ENCODE measurements around the gene MRTFB. TPM values are rescaled to one million over a fixed set of nuclear protein-coding genes. Genes with fewer than 3 reads are reported as not detected.

Gene MRTFB
- total and polyA plus RNA-seq, 2 of the 13 experiments (the other 11 are each of a cell fraction or from before 2014, with no cell fraction given) = 11.4 to 14.0 TPM

DNA sequence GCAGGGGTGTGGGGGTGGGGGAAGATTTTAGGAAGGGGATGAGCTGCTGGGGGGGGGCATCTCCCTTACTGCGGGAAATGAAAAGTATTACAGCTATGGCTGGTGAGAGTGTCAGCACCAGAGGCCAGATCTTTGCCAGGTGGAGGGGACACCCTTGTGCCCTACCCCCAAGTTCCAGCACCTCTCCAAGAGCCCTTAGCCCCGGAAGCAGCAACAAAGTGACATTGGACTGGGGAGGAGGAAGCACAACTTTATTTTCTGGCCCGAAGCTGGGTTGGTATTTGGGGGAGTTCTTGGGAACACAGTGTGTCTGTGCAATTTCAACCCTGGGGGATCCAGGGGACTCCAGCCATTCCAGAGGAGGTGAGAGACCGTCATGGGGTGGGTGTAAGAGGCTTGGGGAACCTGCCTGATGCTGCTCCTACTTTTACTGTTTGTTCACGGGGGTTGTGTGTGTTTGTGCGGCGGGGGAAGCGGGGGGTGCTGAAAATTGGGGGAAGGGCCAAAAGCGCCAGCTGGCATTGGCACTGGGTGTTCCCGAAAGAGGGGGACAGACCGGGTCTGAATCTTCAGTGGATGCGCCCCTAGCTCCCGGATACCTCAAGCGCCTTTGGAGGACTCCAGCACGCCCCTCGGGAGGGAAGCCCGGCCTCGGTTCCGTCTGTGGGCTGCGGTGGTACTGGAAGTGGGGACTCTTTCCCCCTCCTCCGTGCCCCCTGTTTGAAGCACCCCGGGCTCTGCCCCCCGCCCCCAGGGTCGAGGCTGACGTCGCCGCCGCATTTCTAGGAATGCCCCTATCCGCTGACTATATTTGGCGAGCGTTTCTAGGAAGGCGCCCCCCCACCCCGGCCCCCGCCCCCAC is 230.3 kb downstream of the MRTFB start:
- ChIA-PET CTCF (ENCODE audit: low intra/inter-chr PET ratio, low total read pairs) (interaction anchor here (2.9 kb wide), 1 partner anchor 228 kb away, joined by 31 read pairs; no protein-coding TSS in a partner anchor), POLR2A (interaction anchor here (0.7 to 1.5 kb wide), 3 partner anchors 11 to 225 kb away, joined by 3 to 7 read pairs (median 3); no protein-coding TSS in a partner anchor)
- peaks cover 37% of the 10 kb centered on the region for H3K79me2 ChIP-seq (ENCODE audit: insufficient read depth, low read length)
- H3K9ac ChIP-seq (ENCODE audit: insufficient read depth, low read depth, low read length) = peak overlapping the region; percentile 56; the same call in 1 of the 2 replicates
- ATAC-seq = peak; percentile 43
- peak; percentile 49 for DNase-seq (ENCODE audit: low spot score)
- H3K4me3 ChIP-seq (replicated peaks in 1 of 3; ENCODE audit: insufficient read depth in 1 of 3, low read depth in 2 of 3, low read length in 3 of 3) = peak overlapping the region; percentile 70 to 90 (median 77)
- H3K27ac ChIP-seq (ENCODE audit: extremely low read length, insufficient read depth, low read length) = peak overlapping the region; percentile 36
- WGBS (ENCODE audit: low lambda C conversion rate) = 1% methylated on average over 33 of the region's 34 CpGs
- peak overlapping the region; percentile 100 for H3K4me2 ChIP-seq (ENCODE audit: low read depth, low read length)
- intact Hi-C loops (cut with micrococcal nuclease; ENCODE audit: unreplicated experiment) = loop anchor here (1.0 to 5.0 kb wide), 5 partner anchors 17 to 228 kb away; no protein-coding TSS in a partner anchor
- H3K27me3 ChIP-seq (ENCODE audit: control insufficient read depth in 1 of 2, insufficient read depth in 2 of 2, low read length in 2 of 2) = peaks cover 0 to 4% of the 10 kb centered on the region in 2 experiments; a peak in 3 of 5 replicates
- no peaks in the 10 kb centered on the region for H3K36me3 ChIP-seq (replicated peaks in 1 of 2; ENCODE audit: control insufficient read depth in 1 of 2, insufficient read depth in 2 of 2, low read length in 2 of 2)
- no peak overlapping the region for H2AFZ ChIP-seq (ENCODE audit: low read length)
- in situ Hi-C loops (cut with HindIII; ENCODE audit: extremely low pct_ligation_motif_present, low pct_unique_long_range_greater_than_20kb) = loop anchor here (5.0 kb wide), 1 partner anchor 226 kb away; no protein-coding TSS in a partner anchor
- H3K9me3 ChIP-seq (ENCODE audit: low read length) = no peaks in the 10 kb centered on the region
- H4K20me1 ChIP-seq (ENCODE audit: insufficient read depth, low read length) = peaks cover 15% of the 10 kb centered on the region; the same call in 1 of the 2 replicates
- FAIRE-seq = no peak
- no TSS peak for BruUV-seq (replicated peaks)
- peaks cover 54% of the 10 kb centered on the region for H3K4me1 ChIP-seq (ENCODE audit: insufficient read depth, low read length)
- TF ChIP-seq POGZ (CRISPR knock-in tag; IDR thresholded peaks at IDR 0.05) (peak; percentile 13; the same call in 1 of the 2 replicates), GLI4 (CRISPR knock-in tag; IDR thresholded peaks at IDR 0.05; ENCODE audit: borderline replicate concordance) (peak; percentile 26; the same call in 1 of the 2 replicates), ZNF337 (CRISPR knock-in tag; IDR thresholded peaks at IDR 0.05; ENCODE audit: borderline replicate concordance, low read depth) (0 out of 2 replicates have a peak, but pooled peaks have one; percentile 54), ARID2 (CRISPR knock-in tag; IDR thresholded peaks at IDR 0.05; ENCODE audit: borderline replicate concordance) (peak; percentile 63; the same call in 1 of the 2 replicates), HDAC1 (CRISPR knock-in tag; IDR thresholded peaks at IDR 0.05) (peak; percentile 48; the same call in 1 of the 2 replicates), SIN3B (IDR thresholded peaks at IDR 0.05; ENCODE audit: low read length) (no peak), ZNF292 (CRISPR knock-in tag; IDR thresholded peaks at IDR 0.05; ENCODE audit: borderline replicate concordance, low read depth) (0 out of 2 replicates have a peak, but pooled peaks have one; percentile 5), SALL1 (CRISPR knock-in tag; IDR thresholded peaks at IDR 0.05) (0 out of 2 replicates have a peak, but pooled peaks have one; percentile 26), ZNF281 (CRISPR knock-in tag; IDR thresholded peaks at IDR 0.05; ENCODE audit: borderline replicate concordance) (peak; percentile 43; the same call in 1 of the 2 replicates)
- TF ChIP-seq, protein P1, sequence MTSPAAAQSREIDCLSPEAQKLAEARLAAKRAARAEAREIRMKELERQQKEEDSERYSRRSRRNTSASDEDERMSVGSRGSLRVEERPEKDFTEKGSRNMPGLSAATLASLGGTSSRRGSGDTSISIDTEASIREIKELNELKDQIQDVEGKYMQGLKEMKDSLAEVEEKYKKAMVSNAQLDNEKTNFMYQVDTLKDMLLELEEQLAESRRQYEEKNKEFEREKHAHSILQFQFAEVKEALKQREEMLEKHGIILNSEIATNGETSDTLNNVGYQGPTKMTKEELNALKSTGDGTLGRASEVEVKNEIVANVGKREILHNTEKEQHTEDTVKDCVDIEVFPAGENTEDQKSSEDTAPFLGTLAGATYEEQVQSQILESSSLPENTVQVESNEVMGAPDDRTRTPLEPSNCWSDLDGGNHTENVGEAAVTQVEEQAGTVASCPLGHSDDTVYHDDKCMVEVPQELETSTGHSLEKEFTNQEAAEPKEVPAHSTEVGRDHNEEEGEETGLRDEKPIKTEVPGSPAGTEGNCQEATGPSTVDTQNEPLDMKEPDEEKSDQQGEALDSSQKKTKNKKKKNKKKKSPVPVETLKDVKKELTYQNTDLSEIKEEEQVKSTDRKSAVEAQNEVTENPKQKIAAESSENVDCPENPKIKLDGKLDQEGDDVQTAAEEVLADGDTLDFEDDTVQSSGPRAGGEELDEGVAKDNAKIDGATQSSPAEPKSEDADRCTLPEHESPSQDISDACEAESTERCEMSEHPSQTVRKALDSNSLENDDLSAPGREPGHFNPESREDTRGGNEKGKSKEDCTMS (CRISPR knock-in tag; conservative IDR thresholded peaks at IDR 0.05) = no peak
- TF ChIP-seq, protein P2, sequence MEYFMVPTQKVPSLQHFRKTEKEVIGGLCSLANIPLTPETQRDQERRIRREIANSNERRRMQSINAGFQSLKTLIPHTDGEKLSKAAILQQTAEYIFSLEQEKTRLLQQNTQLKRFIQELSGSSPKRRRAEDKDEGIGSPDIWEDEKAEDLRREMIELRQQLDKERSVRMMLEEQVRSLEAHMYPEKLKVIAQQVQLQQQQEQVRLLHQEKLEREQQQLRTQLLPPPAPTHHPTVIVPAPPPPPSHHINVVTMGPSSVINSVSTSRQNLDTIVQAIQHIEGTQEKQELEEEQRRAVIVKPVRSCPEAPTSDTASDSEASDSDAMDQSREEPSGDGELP (IDR thresholded peaks at IDR 0.05; ENCODE audit: borderline replicate concordance, low read depth) = peak; percentile 52; the same call in 1 of the 2 replicates

All from HepG2 (cell line).